CD4-positive, alpha-beta T cell treated with Interleukin-4 for 4 hours (primary cell): ENCODE results near the gene FBXO8.

Source experiments
- DNase-seq: peaks from one replicate; pipeline ENCODE4 v3.0.0-alpha.2; 2020

FBXO8 gene

DNA sequence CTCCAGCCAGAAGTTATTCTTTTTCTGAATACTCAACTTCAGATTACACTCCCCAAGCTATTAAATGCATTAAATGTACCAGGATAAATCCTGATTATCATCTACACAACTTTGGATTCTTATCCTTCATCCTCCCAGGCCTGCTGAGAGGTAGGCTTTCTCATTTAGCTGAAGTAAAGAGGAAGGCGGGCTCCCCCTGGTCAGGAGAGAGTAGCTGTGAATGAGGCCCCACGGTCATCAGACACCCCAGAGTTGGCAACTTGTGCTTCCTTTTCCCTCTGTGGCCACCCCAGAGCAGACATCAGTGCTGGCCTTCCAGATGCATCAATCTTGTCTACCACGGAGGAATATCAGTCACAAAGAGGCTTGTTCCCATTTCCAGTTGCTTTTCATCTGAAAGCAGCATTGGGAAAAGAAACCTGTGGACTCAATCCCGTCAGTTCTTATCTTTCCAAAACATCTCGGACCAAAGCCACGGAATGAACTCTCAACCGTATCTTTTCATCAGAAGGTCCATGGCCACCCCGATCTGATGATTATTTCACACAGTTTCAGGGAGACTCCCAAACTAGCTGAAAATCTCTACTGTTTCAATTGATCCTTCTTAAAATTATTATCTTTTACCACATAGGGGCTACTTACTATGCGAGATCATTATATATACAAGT is 79.2 kb downstream of the FBXO8 start:
- DNase-seq: no peak

DNA sequence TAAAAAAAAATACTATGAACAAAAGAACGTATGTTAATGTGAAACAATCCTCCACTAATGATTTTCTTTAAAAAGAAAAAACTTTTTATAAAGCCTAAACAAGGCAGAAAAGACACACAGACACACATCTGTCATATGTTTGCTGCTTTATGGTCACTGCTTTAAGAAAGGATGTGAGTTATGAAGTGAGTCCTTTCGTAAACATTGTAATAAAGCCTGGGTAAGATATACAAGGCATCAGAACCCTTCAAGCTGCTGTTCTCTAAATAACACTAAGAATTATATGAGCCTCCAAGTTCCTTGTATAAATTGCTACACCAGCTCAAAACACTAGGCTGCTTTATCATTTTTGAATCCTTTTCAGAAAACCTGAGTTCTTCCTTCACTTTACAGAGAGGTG is 81.6 kb downstream of the FBXO8 start:
- no peak for DNase-seq

DNA sequence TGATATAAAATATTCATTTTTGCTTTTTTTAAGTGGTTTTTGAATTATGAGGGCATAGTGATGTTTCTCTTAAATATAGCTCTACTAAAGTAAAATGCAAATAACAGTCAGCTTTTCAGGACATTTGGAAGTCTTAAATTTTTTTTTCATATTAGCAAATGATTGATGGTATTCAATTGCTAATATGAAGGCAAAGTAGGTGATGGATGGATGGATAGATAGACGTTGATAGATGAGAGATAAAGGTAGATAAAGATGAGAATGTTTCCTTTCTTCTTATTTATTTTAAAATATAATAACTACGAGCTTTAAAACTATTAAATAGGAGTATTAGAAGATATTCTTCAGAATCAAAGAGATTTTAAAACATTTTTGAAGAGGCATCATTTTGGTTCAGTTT is 83.7 kb downstream of the FBXO8 start:
- DNase-seq: no peak

DNA sequence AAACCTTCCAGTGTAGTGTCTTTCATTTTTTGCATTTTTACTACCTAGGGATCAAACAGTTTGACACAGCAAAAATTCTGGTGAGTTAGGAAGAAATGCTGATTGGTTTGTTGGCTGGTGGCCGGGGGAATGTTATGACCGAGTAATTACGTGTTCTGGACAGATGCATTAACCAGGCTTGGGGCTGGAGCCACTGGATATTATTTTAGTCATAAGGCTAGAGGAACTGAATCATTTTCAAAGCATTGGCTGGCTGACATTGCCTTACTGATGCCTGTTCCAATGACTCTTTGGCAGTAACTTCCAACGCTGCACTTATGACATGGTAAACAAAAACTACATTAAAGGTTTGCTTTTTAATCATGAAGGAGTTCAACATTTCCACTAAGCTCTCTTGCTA is 84.6 kb downstream of the FBXO8 start:
- no peak for DNase-seq

DNA sequence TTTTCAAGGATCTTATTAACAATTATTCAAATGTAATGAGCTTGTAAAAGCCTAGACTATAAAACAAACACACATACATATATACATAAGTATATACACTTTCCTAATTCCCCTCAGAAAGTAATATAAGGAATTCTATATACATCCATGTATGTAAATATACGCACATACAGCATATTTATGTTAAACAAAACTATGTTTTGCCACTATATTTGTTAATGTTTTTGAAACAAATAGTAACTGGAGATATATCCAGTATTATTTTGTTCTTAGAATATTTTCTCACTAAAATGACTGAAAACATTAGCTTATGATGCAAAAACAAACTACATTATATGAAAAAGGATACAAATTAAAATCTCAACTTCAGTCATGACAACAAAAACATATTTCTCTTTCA is 85.1 kb downstream of the FBXO8 start:
- no peak for DNase-seq

DNA sequence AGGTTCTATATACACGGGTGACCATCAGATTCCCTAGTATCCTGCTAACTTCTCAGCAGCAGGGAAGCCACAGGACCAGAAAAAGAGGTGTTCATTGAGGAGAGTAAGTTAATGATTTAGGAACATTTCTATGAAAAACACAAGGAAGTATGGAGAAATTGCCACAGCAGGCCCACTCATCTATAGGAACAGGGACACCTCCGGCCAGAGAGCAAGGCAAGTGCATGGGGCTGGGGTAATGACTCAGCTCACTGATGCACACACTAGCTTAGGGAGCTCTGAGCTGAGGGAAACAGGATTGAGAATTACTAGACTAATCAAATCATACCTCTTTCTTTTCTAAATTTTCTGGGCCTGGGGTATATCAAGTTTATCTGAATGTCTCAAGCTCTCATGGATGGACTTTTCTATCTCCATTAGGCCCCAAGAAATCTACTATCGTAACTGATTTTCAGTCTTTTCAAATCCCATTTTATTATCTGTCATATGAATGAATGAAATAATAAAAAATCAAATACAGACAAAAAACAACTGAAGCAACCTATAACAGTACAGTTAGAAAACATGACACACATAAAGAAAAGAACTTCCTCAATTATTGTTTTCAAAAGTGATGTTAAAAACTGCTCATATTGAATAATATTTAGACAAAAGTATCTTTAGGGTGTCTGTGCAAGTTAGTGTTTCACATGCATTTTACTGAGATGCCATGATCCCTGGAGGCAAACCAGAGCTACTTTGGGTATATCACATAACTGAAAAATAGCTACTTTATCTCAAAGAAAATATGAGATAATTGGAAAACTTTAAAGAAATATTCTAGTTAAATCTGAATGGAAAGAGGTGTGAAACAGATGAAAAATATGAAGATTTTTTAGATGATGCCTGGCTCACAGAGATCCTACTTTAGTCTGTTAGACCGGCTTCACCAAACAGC is 89.8 kb downstream of the FBXO8 start:
- no peak for DNase-seq

DNA sequence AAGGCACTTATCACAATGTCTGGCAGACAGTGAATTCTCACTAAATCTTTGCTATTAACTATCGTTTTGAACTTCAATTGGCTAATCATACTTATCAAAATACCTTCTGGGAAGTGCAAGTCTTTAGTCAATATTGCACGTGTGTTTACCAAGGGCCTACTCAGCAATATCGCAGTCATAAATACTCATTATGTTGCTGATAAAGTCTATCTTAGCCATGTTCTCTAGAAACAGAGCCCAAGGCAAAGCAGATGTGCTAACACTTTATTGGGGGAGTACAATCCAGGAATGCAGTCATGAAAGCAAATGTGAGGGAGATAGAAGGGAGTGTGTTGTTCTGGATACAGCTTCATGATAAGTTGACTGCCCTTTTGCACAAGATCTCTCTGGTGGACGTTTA is 90.5 kb downstream of the FBXO8 start:
- no peak for DNase-seq

DNA sequence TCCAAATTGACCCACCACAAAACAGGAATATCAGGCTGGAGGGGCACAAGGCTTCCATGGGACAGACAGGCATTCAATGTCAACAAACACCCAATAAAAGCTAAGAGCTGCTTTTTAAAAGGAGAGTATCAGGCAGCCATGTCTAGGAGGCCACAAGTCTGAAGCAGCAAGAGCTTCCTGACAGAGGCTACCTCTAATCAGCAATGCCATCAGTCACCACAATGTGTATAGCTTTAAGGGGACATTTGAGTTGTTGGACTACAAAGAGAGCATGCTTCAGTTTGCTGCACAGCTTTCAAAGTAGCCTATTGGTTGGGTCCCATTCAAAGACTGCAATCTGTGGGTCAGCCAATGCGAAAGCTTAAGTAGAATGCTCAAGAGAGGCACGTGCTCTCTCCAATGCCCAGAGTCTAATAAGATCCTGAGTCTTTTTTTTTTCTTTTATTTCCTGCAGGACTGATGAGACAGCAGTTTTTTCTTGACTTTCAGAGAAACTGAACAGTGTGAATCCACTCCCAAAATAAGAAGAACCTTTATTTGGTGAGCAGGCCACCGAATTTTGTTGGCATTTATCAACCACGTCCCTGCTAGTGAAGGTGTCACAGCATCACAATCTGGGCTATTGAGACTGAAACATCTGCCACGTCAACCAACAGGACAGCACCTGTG is 92.5 kb downstream of the FBXO8 start:
- no peak for DNase-seq

DNA sequence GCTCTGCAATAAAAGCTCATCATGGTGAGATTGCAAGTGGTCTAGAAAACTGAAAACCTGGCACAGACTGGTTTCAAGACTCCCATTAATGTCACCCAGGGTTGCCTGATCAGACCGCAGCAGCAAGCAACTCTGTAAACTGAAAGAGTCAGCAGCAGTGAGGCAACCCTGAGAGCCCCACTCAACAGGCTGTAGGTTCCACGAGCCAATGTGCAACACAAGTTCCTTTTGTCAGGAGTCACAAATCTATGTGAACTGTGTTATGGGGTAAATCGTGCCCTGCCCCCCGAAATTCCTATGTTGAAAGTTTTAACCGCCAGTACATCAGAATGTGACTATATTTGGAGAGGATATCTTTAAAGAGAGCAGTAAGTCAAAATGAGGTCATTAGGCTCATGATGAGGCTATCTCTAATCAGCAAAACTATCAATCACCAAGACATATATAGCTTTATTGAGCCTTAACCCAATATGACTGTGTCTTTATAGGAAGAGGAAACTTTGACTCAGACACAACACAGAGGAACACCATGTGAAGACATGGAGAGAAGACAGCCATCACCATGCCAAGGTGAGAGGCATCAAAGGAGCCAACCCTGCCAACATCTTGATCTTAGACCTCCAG is 94.0 kb downstream of the FBXO8 start:
- no peak for DNase-seq
